Endothelial cell of umbilical vein (primary cell): ENCODE results near the gene SIAE. TPM values are rescaled to one million over a fixed set of nuclear protein-coding genes. Genes with fewer than 3 reads are reported as not detected.

Experiments
- BruUV-seq: library from RNA; stranded (reverse); fragments of 400-500 nt; replicated peaks from 2 replicates; lab custom pipeline; 2021; lab: Mats Ljungman, UMichigan
- CTCF ChIA-PET: fragments of 300-600, 350-600 bp; sonication (Branson Sonifier 250); formaldehyde crosslinking; loops from one replicate; lab custom pipeline; 2021; ENCODE audit warnings: antibody characterized with exemption, inconsistent platforms; lab: Charles Lee
- POLR2A ChIA-PET: fragments of 300-600, 350-600 bp; sonication (Branson Sonifier 250); formaldehyde crosslinking; loops from one replicate; lab custom pipeline; 2021; ENCODE audit warnings: antibody characterized with exemption, inconsistent platforms; lab: Charles Lee
- DNase-seq: peaks from one replicate; pipeline ENCODE4 v3.0.0-alpha.2; 2011; ENCODE audit warnings: low read depth, low spot score
- FAIRE-seq: peaks from 2 replicates; lab custom pipeline; 2011; peaks lifted over from hg19 to GRCh38; lab: Jason Lieb, UNC
- H2AFZ ChIP-seq: 2 replicates; pipeline ENCODE4 v1.6.0; 2012; ENCODE audit warnings: low read depth, low read length, control low read depth, inconsistent platforms
- H3K27ac ChIP-seq: 2 replicates; pipeline ENCODE4 v1.5.1; 2011; ENCODE audit warnings: low read depth, mild to moderate bottlenecking, control low read depth, low read length, moderate library complexity; ENCODE audit not compliant: insufficient read depth
- H3K27me3 ChIP-seq, 2 experiments: 2 replicates each; pipeline versions ENCODE4 v1.6.0 to v1.6.1; 2011; ENCODE audit warnings: low read length in 2 of 2, mixed read lengths in 1 of 2; ENCODE audit not compliant: control insufficient read depth in 2 of 2, insufficient read depth in 2 of 2
- H3K36me3 ChIP-seq, 2 experiments: 2 replicates in 1 of 2; 3 replicates in 1 of 2; pipeline ENCODE4 v1.5.1; 2011; ENCODE audit warnings: low read length in 2 of 2, mild to moderate bottlenecking in 1 of 2, moderate library complexity in 1 of 2; ENCODE audit not compliant: control insufficient read depth in 2 of 2, insufficient read depth in 2 of 2; ENCODE audit errors: extremely low read depth in 1 of 2
- H3K4me1 ChIP-seq: 3 replicates; pipeline ENCODE4 v1.5.1; 2011; ENCODE audit warnings: mild to moderate bottlenecking, low read length; ENCODE audit not compliant: control insufficient read depth, insufficient read depth; ENCODE audit errors: extremely low read depth
- H3K4me2 ChIP-seq: 2 replicates; pipeline ENCODE4 v1.6.1; 2011; ENCODE audit warnings: low read length, control low read depth, mixed read lengths; ENCODE audit not compliant: insufficient read depth
- H3K4me3 ChIP-seq, 3 experiments: fragments of 200-600 bp in 1 of 3; sonication (generic), shearing (Covaris generic) in 1 of 3; replicated peaks in 1 of 3; 2 replicates each; pipeline ENCODE4 v1.5.1; 2011 to 2016; ENCODE audit warnings: control low read depth in 3 of 3, low read length in 3 of 3, mild to moderate bottlenecking in 2 of 3, inconsistent platforms in 1 of 3, low read depth in 1 of 3, moderate library complexity in 1 of 3; ENCODE audit not compliant: insufficient read depth in 1 of 3
- H3K79me2 ChIP-seq: 2 replicates; pipeline ENCODE4 v1.6.0; 2012; ENCODE audit warnings: low read length, inconsistent platforms; ENCODE audit not compliant: control insufficient read depth, insufficient read depth
- H3K9ac ChIP-seq: replicated peaks from 2 replicates; pipeline ENCODE3; 2011; ENCODE audit warnings: low read length, control low read depth; ENCODE audit not compliant: insufficient read depth; ENCODE audit errors: extremely low read depth
- H3K9me1 ChIP-seq: replicated peaks from 3 replicates; pipeline ENCODE4 v1.6.0; 2011; ENCODE audit warnings: mild to moderate bottlenecking, low read length; ENCODE audit not compliant: control insufficient read depth, insufficient read depth; ENCODE audit errors: extremely low read depth
- H3K9me3 ChIP-seq: replicated peaks from 2 replicates; pipeline ENCODE4 v1.5.1; 2012; ENCODE audit warnings: low read length, inconsistent platforms; ENCODE audit not compliant: control insufficient read depth, insufficient read depth
- H4K20me1 ChIP-seq: replicated peaks from 2 replicates; pipeline ENCODE3; 2011; ENCODE audit warnings: mild to moderate bottlenecking, low read length; ENCODE audit not compliant: control insufficient read depth, insufficient read depth; ENCODE audit errors: extremely low read depth
- CTCF ChIP-seq, 2 donors: IDR thresholded peaks; 1 replicate in 1 of 2; 2 replicates in 1 of 2; pipeline ENCODE4 v1.5.1; 2011; ENCODE audit warnings: low read length in 2 of 2, mild to moderate bottlenecking in 2 of 2, moderate library complexity in 2 of 2, control low read depth in 1 of 2, inconsistent platforms in 1 of 2, low read depth in 1 of 2; ENCODE audit not compliant: insufficient read depth in 1 of 2; ENCODE audit errors: extremely low read depth in 1 of 2
- EZH2 ChIP-seq: IDR thresholded peaks from 2 replicates; pipeline ENCODE4 v1.6.1; 2012; ENCODE audit warnings: borderline replicate concordance, low read depth, mild to moderate bottlenecking, moderate library complexity, low read length, inconsistent platforms; ENCODE audit not compliant: severe bottlenecking
- FOS ChIP-seq: IDR thresholded peaks from 2 replicates; pipeline ENCODE4 v1.6.1; 2011; ENCODE audit warnings: mild to moderate bottlenecking, low read length, moderate library complexity, borderline replicate concordance; ENCODE audit not compliant: insufficient read depth
- GATA2 ChIP-seq: IDR thresholded peaks from 2 replicates; pipeline ENCODE4 v1.7.0; 2011; ENCODE audit warnings: low read depth, mild to moderate bottlenecking, moderate library complexity, mixed read lengths, low read length; ENCODE audit not compliant: insufficient read length, insufficient read depth
- JUN ChIP-seq: IDR thresholded peaks from 2 replicates; pipeline ENCODE4 v1.6.1; 2011; ENCODE audit warnings: borderline replicate concordance, low read depth; ENCODE audit not compliant: insufficient read length, insufficient read depth
- MAX ChIP-seq: IDR thresholded peaks from 2 replicates; pipeline ENCODE4 v1.6.1; 2011; ENCODE audit not compliant: insufficient read depth, insufficient read length
- MYC ChIP-seq: IDR thresholded peaks from one replicate; pipeline ENCODE4 v1.6.1; 2011; ENCODE audit warnings: mild to moderate bottlenecking, low read depth, low read length
- POLR2A ChIP-seq: IDR thresholded peaks from 2 replicates; pipeline ENCODE4 v1.6.1; 2012; ENCODE audit warnings: low read depth, mild to moderate bottlenecking, control low read depth, low read length
- POLR2AphosphoS5 ChIP-seq: IDR thresholded peaks from 2 replicates; pipeline ENCODE4 v1.6.1; 2012; ENCODE audit warnings: low read depth, mild to moderate bottlenecking, control low read depth, low read length, moderate library complexity; ENCODE audit not compliant: insufficient read depth
- dilution Hi-C: fragments of 300-500 bp; cut with MboI; formaldehyde crosslinking; loops from one replicate; pipeline ENCODE4 v1.15.0; 2019; ENCODE audit warnings: low sequenced_read_pairs; ENCODE audit not compliant: extremely low pct_ligation_motif_present
- intact Hi-C: fragments of 100-400 bp; cut with micrococcal nuclease; formaldehyde crosslinking; loops from one replicate; pipeline ENCODE4 v1.10.0; 2022
- polyA plus RNA-seq, 4 experiments: library from polyadenylated mRNA; depleted of rRNA in 3 of 4; stranded (reverse) in 3 of 4; unstranded in 1 of 4; fragments of >200 nt; gene quantifications; 2 replicates each; pipeline versions ENCODE4 v1.2.1 to v1.2.3, GENCODE V29; 2011 to 2012; ENCODE audit warnings: missing spikeins in 1 of 4
- total RNA-seq: library from RNA; stranded (reverse); gene quantifications from 2 replicates; pipeline ENCODE4 v1.2.3, GENCODE V29; 2021

The SIAE gene
- total and polyA plus RNA-seq, 2 donors (not counting 3 experiments of a cell fraction or from before 2014, with no cell fraction given) = 16.9 to 23.9 TPM

- Histone ChIP-seq H3K4me1 (no peaks in the 10 kb centered on the region), H3K9me1 (no peaks in the 10 kb centered on the region), H3K79me2 (no peaks in the 10 kb centered on the region), H4K20me1 (no peaks in the 10 kb centered on the region), H3K27ac (no peak overlapping the region), H3K27me3 (no peaks in the 10 kb centered on the region), H3K4me3 (no peak overlapping the region), H3K4me2 (no peak overlapping the region), H3K36me3 (no peaks in the 10 kb centered on the region), H3K9ac (no peak overlapping the region), H2AFZ (no peak overlapping the region), H3K9me3 (no peaks in the 10 kb centered on the region)
- FAIRE-seq (no peak), DNase-seq (no peak)
- BruUV-seq = no TSS peak
- TF ChIP-seq FOS (no peak), MAX (no peak), GATA2 (no peak), EZH2 (no peak), CTCF (IDR thresholded peaks at IDR 0.05; ENCODE audit: extremely low read depth in 1 of 2, insufficient read depth in 1 of 2, low read depth in 1 of 2, low read length in 2 of 2) (no peak), POLR2AphosphoS5 (no peak), POLR2A (no peak), MYC (no peak), JUN (no peak)
- intact Hi-C loops = no loop called here
- ChIA-PET CTCF (no interaction called here), POLR2A (no interaction called here)
- dilution Hi-C loops = no loop called here
Measured at GRCh38 chr11:124682443-124682842, 8.9 kb upstream of the SIAE start.
